OCI-LY1 (cell line): ENCODE data around the gene PNPLA6.

Experiments
- CTCF ChIP-seq: fragments of 200-600 bp; sonication (generic), shearing (Covaris generic); IDR thresholded peaks from 2 replicates; pipeline ENCODE4 v1.5.1; 2017; ENCODE audit warnings: mild to moderate bottlenecking, antibody characterized with exemption, low read length, moderate library complexity, mixed read lengths
- EZH2 ChIP-seq: fragments of 200-600 bp; sonication (generic), shearing (Covaris generic); IDR thresholded peaks from 2 replicates; pipeline ENCODE4 v1.8.0; 2017; ENCODE audit warnings: borderline replicate concordance, mixed run types, mild to moderate bottlenecking, antibody characterized with exemption, low read length, moderate library complexity, mixed read lengths

DNA sequence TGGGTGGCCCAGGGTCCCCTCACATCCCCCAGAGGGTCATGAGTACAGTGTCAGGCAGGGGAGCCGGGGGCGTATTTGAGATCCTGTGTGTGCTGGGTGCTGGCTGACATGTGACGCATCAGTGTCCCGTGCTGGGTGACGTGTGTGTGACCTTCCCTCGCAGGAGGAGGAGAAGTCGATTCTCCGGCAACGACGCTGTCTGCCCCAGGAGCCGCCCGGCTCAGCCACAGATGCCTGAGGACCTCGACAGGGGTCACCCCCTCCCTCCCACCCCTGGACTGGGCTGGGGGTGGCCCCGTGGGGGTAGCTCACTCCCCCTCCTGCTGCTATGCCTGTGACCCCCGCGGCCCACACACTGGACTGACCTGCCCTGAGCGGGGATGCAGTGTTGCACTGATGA is 25.8 kb downstream of the PNPLA6 start:
- no peak for TF ChIP-seq EZH2
- TF ChIP-seq CTCF, result no peak
